Activated CD8-positive, alpha-beta memory T cell treated with anti-CD3 and anti-CD28 coated beads, Interleukin-2, amount 50 U/mL, for 24 hours (primary cell): ENCODE results near the gene EEF2K.

Source experiments
- DNase-seq: peaks from one replicate; pipeline ENCODE4 v3.0.0-alpha.2; 2020; ENCODE audit errors: extremely low read depth

Gene EEF2K

DNA sequence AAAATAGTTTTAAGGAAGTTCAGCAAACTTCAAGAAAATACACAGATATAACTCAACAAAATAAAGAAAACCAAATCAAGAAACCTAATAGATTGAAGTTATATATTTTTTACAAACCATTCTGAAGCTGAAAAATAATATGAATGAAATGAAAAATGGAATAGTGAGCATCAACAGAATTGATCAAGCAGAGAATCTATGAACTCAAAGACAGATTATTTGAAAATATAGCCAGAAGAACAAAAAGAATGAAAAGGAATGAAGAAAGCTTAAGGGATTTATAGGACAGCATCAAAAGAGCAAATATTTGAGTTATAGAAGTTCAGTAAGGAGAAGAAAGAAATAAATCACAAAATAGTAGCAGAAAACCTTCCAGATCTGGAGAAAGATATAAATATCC, 130.5 kb downstream of the EEF2K start:
- DNase-seq, result no peak

- DNase-seq, result no peak
These were observed 131.0 kb downstream of the EEF2K start for GRCh38 chr16:22337045-22337444.

DNA sequence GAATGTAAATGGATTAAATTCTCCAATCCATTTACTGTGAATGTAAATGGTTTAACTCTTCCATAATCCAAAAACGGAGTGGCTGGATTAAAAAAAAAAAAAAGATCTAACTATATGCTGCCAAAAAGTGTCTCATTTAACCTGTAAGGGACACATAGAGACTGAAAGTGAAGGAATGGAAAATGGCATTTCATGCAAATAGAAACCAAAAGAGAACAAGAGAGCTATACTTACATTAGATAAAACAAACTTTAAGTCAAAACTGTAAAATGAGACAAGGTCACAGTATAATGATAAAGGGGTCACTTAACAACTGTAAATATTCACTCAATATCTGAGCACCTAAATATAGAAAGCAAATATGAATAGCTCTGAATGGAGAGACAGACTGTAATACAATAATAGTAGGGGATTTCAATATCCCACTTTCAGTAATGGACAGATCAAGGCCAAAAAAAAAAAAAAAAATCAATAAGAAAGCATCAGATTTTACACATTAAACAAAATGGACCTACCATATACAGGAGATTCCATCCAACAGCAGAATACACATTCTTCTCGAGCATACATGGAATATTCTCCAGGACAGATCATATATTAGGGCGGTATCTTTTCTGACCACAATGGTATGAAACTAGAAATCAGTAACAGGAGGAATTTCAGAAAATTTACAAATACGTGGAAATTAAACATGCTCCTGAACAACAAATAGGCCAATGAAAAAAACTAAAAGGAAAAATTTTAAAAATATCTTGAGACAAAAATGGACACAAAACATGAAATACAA, 132.0 kb downstream of the EEF2K start:
- no peak for DNase-seq
